B cell (primary cell): ENCODE measurements around the gene CETP. TPM values are rescaled to one million over a fixed set of nuclear protein-coding genes. Genes with fewer than 3 reads are reported as not detected.
A peak's percentile ranks its signal among the peaks of the same experiment; 100 is the strongest.

Experiments used
- ATAC-seq: fragments of 200-7000 bp; cut with Tn5 transposase; one replicate; pipeline ENCODE4 v1.10.0; 2021; ENCODE audit warnings: low read depth, mild to moderate bottlenecking, moderate number of reproducible peaks, moderate library complexity
- CTCF ChIA-PET: fragments of 350-600 bp; sonication (Branson Sonifier 250); formaldehyde crosslinking; loops from one replicate; lab custom pipeline; 2021; ENCODE audit warnings: antibody characterized with exemption, inconsistent platforms; lab: Charles Lee
- POLR2A ChIA-PET: fragments of 350-600 bp; sonication (Branson Sonifier 250); formaldehyde crosslinking; loops from one replicate; lab custom pipeline; 2021; ENCODE audit warnings: antibody characterized with exemption; lab: Charles Lee
- DNase-seq: peaks from one replicate; pipeline ENCODE4 v3.0.0; 2013
- H2AFZ ChIP-seq: 2 replicates; pipeline ENCODE4 v1.6.1; 2012; ENCODE audit warnings: mild to moderate bottlenecking, low read depth, low read length; ENCODE audit not compliant: insufficient read depth, poor library complexity, severe bottlenecking
- H3K27ac ChIP-seq, 2 donors: 1 replicate in 1 of 2; 2 replicates in 1 of 2; pipeline ENCODE4 v1.5.1; 2012 to 2013; ENCODE audit warnings: low read length in 2 of 2, mild to moderate bottlenecking in 2 of 2, moderate library complexity in 1 of 2
- H3K27me3 ChIP-seq, 4 experiments: fragments of 200-600 bp in 1 of 4; sonication (generic) in 1 of 4; replicated peaks in 1 of 4; 1 replicate in 2 of 4; 2 replicates in 2 of 4; pipeline versions ENCODE4 v1.6.1 to v1.7.0; 2013 to 2016; ENCODE audit warnings: low read length in 3 of 4, mild to moderate bottlenecking in 2 of 4, mixed read lengths in 1 of 4, moderate library complexity in 1 of 4; ENCODE audit not compliant: insufficient read depth in 4 of 4, control insufficient read depth in 3 of 4; ENCODE audit errors: control extremely low read depth in 1 of 4
- H3K36me3 ChIP-seq, 2 experiments: replicated peaks in 1 of 2; 1 replicate in 1 of 2; 2 replicates in 1 of 2; pipeline versions ENCODE4 v1.6.1 to v1.7.1; 2013; ENCODE audit warnings: low read length in 1 of 2; ENCODE audit not compliant: insufficient read depth in 2 of 2, control insufficient read depth in 1 of 2; ENCODE audit errors: control extremely low read depth in 1 of 2, extremely low read depth in 1 of 2
- H3K4me1 ChIP-seq, 2 donors: fragments of 200-600 bp in 1 of 2; sonication (generic) in 1 of 2; 1 replicate in 1 of 2; 2 replicates in 1 of 2; pipeline versions ENCODE4 v1.5.1 to v1.6.1; 2013 to 2017; ENCODE audit warnings: low read length in 2 of 2; ENCODE audit not compliant: control insufficient read depth in 2 of 2, insufficient read depth in 2 of 2
- H3K4me2 ChIP-seq: replicated peaks from 2 replicates; pipeline ENCODE3; 2012; ENCODE audit warnings: mild to moderate bottlenecking, low read depth, low read length; ENCODE audit not compliant: poor library complexity, severe bottlenecking
- H3K4me3 ChIP-seq, 5 experiments: fragments of 200-600 bp in 1 of 5; sonication (generic) in 1 of 5; 1 replicate in 3 of 5; 2 replicates in 2 of 5; pipeline versions ENCODE4 v1.5.1 to v1.7.0; 2011 to 2016; ENCODE audit warnings: low read length in 4 of 5, mild to moderate bottlenecking in 4 of 5, low read depth in 2 of 5, control low read depth in 1 of 5, moderate library complexity in 1 of 5; ENCODE audit not compliant: insufficient read depth in 1 of 5; ENCODE audit errors: control extremely low read depth in 1 of 5, extremely low read depth in 1 of 5
- H3K79me2 ChIP-seq: fragments of 200-600 bp; sonication (generic); one replicate; pipeline ENCODE4 v1.6.0; 2016; ENCODE audit warnings: low read length; ENCODE audit not compliant: control insufficient read depth, insufficient read depth
- H3K9ac ChIP-seq: fragments of 200-600 bp; sonication (generic); 2 replicates; pipeline ENCODE4 v1.6.1; 2017; ENCODE audit warnings: mild to moderate bottlenecking, low read length, moderate library complexity
- H3K9me3 ChIP-seq, 3 donors: one replicate each; pipeline versions ENCODE4 v1.6.1 to v1.7.1; 2013; ENCODE audit warnings: low read length in 2 of 3; ENCODE audit not compliant: control insufficient read depth in 2 of 3, insufficient read depth in 1 of 3; ENCODE audit errors: control extremely low read depth in 1 of 3
- H4K20me1 ChIP-seq: 2 replicates; pipeline ENCODE4 v1.6.0; 2012; ENCODE audit warnings: mild to moderate bottlenecking, low read length; ENCODE audit not compliant: insufficient read depth, control insufficient read depth, poor library complexity, severe bottlenecking
- H3K27ac Mint-ChIP-seq: one replicate; pipeline ENCODE4 v1.8.0; 2021; ENCODE audit warnings: mixed read lengths
- H3K27me3 Mint-ChIP-seq: one replicate; pipeline ENCODE4 v1.8.0; 2021; ENCODE audit warnings: mixed read lengths
- H3K4me1 Mint-ChIP-seq: one replicate; pipeline ENCODE4 v1.8.0; 2021; ENCODE audit warnings: mixed read lengths
- H3K4me3 Mint-ChIP-seq: one replicate; pipeline ENCODE4 v1.8.0; 2021; ENCODE audit warnings: mixed read lengths
- H3K9me3 Mint-ChIP-seq: one replicate; pipeline ENCODE4 v1.8.0; 2022; ENCODE audit warnings: mixed read lengths; ENCODE audit not compliant: insufficient read depth
- EZH2 ChIP-seq: IDR thresholded peaks from 2 replicates; pipeline ENCODE4 v1.6.1; 2012; ENCODE audit warnings: borderline replicate concordance, low read depth, mild to moderate bottlenecking, moderate library complexity, low read length; ENCODE audit not compliant: insufficient read depth, poor library complexity, severe bottlenecking
- WGBS: methylation state at CpG from one replicate; pipeline ENCODE4 v1.1.5; 2013; ENCODE audit warnings: missing lambda C conversion rate; ENCODE audit not compliant: insufficient coverage; 5-methylcytosine and 5-hydroxymethylcytosine counted together
- intact Hi-C: fragments of 100-400 bp; cut with micrococcal nuclease; formaldehyde crosslinking; loops from one replicate; pipeline ENCODE4 v1.10.0; 2022
- polyA plus RNA-seq: library from polyadenylated mRNA; depleted of rRNA; stranded (reverse); fragments of >200 nt; gene quantifications from 2 replicates; pipeline ENCODE4 v1.2.3, GENCODE V29; 2012
- total RNA-seq, 2 donors: library from RNA; stranded (reverse); fragments of 120-200 nt in 1 of 2; gene quantifications; 1 replicate in 1 of 2; 2 replicates in 1 of 2; pipeline versions ENCODE4 v1.2.3 to v1.2.4, GENCODE V29; 2013 to 2022
- TF ChIP-seq, protein P1 (sequence below): fragments of 200-600 bp; IDR thresholded peaks from one replicate; pipeline ENCODE4 v1.8.0; 2022; ENCODE audit warnings: antibody characterized with exemption, mild to moderate bottlenecking

Gene CETP
- total and polyA plus RNA-seq, 2 donors (not counting 1 experiment from before 2014, with no cell fraction given) = 0.18 to 1.3 TPM

DNA sequence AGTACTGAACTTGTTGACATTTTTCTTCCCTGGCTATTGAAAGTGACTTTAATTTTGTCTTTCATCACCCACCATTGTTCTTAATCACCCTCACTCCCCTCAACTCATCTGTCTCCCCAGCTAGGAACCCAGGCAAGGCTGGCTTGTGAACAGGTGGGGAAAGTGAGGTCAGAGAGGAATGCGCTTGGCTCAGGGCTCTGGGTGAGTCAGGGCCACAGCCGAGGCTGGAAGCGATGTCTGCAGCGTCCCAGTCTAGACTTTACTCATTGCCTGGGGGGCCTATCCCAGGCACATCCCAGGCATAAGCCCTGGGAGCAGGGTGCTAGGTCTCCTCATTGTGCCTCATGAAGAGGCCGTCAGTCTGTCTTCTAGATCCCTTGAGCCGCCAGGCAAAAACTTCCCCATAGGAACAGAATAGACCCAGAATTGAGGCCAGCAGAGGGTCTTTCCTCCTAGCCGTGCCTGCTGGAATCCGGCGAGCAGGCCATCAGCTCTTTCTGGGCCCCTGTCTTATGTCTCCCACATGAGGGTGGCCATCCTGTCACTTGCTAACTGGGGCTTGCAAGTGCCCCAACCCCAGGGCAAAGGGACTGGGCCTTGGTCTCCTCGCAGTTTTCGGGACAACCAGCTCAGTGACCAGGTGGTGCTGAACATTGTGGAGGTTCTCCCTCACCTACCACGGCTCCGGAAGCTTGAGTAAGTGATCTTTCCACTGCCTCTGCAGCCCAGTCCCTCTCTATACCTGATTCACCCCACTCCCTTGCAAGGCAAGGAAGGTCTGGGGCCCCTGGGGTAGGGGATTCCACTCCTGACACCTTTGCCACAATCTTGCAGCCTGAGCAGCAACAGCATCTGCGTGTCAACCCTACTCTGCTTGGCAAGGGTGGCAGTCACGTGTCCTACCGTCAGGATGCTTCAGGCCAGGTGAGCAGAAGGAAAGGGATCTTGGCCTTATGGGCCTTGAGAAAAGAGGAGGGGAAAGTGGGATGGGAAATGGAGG is 67.7 kb downstream of the CETP start:
- DNase-seq = no peak
- H3K36me3 ChIP-seq = peaks cover 3 to 76% of the 10 kb centered on the region in 2 experiments
- TF ChIP-seq EZH2 = no peak
- TF ChIP-seq, protein P1, sequence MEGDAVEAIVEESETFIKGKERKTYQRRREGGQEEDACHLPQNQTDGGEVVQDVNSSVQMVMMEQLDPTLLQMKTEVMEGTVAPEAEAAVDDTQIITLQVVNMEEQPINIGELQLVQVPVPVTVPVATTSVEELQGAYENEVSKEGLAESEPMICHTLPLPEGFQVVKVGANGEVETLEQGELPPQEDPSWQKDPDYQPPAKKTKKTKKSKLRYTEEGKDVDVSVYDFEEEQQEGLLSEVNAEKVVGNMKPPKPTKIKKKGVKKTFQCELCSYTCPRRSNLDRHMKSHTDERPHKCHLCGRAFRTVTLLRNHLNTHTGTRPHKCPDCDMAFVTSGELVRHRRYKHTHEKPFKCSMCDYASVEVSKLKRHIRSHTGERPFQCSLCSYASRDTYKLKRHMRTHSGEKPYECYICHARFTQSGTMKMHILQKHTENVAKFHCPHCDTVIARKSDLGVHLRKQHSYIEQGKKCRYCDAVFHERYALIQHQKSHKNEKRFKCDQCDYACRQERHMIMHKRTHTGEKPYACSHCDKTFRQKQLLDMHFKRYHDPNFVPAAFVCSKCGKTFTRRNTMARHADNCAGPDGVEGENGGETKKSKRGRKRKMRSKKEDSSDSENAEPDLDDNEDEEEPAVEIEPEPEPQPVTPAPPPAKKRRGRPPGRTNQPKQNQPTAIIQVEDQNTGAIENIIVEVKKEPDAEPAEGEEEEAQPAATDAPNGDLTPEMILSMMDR = no peak
- Mint-ChIP-seq H3K27me3 (no peaks in the 10 kb centered on the region), H3K27ac (peak overlapping the region; percentile 32), H3K4me1 (peaks cover 31% of the 10 kb centered on the region), H3K9me3 (no peaks in the 10 kb centered on the region), H3K4me3 (no peak overlapping the region)
- ChIA-PET POLR2A (interaction anchor here (0.6 kb wide), 1 partner anchor 20 kb away, joined by 3 read pairs; no protein-coding TSS in a partner anchor), CTCF (interaction anchor here (1.2 to 2.3 kb wide), 2 partner anchors 10 to 20 kb away, joined by 3 to 5 read pairs; no protein-coding TSS in a partner anchor)
- H3K4me3 ChIP-seq = no peak overlapping the region
- no peaks in the 10 kb centered on the region for H3K27me3 ChIP-seq
- peaks cover 0 to 39% of the 10 kb centered on the region in 2 donors for H3K4me1 ChIP-seq
- H3K9me3 ChIP-seq = no peaks in the 10 kb centered on the region
- H3K27ac ChIP-seq = no peak overlapping the region
- H3K4me2 ChIP-seq = no peak overlapping the region
- peaks cover 17% of the 10 kb centered on the region for H3K79me2 ChIP-seq
- no peaks in the 10 kb centered on the region for H4K20me1 ChIP-seq
- no peak overlapping the region for H2AFZ ChIP-seq
- intact Hi-C loops = no loop called here
- ATAC-seq = no peak
- 98% methylated on average over 12 of the region's 16 CpGs for WGBS
- no peak overlapping the region for H3K9ac ChIP-seq
